IPS-NIHi11 (cell line): Measurements from ENCODE around the gene ADCY4.
"Not testable (repeated sequence)": the region's sequence is repeated elsewhere in the genome, so short reads cannot be mapped to it uniquely, and the experiment has no call there.

Source experiments
- DNase-seq: peaks from one replicate; pipeline ENCODE4 v3.0.0; 2012; ENCODE audit warnings: mixed read lengths, low spot score

The ADCY4 gene

DNA sequence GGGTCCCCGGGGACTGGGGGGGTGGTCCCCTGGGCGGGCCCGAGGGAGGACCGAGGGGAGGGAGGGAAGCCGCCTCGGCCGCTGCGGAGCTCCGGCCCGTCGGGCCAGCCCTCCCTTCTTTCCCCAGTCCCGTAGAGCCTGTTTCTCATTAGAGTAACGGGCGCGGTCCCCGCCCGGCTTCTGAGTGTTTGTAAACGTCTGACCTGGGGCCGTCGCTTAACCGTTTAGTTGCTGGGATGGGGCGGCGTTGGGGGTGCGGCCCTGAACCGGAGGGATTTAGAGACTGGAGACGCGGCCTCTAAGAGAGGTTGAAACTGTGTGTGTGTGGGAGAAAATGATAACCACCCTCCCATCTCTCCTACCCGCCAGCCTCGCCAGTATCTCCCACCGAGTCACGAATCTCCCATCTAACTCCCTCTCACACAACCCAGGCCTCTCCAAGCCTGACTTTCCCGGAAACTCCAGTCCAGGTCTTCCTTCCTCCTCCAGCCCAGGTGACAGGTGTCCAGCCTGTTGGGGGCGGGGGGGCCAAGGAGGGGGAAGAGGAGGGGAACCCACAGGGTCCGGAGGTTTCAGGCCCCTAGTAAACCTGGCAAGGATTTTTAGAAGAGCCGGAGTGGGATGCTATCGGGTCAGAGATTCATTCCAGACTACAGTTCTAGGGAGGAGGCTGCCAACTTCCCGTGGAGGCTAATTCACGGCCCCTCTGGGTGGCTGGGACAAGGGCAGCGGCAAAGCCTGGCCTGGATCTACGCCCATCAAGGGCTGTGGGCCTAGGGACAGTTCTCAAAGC lies 32.0 kb upstream of the ADCY4 start:
- peak; percentile 86 for DNase-seq

DNA sequence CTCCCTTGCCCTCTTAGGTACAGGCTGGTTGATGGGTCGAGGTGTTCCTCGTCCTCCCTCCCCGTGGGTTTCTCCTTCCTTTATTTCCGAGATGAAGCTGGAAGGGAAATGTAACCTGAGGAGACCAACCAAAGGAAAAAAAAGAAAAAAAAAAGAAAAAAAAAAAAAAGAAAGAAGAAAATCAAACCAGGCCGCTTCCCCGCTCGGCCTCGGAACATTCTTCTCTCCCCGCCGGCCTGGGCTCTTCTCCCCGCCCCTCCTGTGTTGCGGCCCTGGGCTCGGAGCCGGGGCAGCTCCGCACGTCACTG lies 31.5 kb upstream of the ADCY4 start:
- DNase-seq, result no peak

DNA sequence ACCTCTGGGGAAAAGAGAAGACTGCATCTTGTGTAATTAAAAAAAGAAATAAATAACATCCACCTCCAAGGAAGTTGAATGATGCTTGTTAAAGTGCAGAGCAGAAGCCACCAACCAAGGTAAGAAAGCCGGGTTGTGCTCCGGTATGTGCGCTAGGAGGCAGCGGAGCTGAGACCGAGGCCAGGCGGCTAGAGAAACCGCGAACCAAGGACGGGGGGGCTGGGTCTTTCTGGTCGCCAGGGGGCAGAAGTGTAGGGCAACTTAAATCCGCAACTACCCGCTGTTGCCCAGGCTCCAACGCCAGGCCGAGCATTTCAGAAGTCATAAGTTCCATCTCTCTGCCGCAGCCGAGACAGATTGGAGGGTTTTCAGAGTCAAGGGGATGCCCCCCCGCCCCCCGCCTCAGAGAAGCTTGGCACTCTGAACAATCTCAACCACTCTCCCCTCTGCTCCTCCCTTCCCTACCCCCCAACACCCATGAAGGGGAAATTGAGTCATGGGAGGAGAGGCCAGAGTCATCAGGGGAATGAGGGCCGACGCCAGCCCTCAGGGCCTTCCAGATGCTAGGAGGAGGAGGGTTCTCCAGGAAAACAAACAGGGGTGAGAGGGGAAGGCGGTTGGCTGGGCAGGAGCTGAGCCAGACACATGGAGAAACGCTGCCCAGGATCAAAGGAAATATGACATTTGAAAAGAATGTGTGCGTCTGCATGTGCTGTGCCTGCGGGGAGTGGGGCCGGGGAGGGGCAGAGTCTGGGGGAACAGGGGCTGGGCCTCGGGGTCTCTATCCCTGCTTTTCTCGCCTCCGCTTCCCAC lies 30.9 kb upstream of the ADCY4 start:
- peak; percentile 90 for DNase-seq

DNA sequence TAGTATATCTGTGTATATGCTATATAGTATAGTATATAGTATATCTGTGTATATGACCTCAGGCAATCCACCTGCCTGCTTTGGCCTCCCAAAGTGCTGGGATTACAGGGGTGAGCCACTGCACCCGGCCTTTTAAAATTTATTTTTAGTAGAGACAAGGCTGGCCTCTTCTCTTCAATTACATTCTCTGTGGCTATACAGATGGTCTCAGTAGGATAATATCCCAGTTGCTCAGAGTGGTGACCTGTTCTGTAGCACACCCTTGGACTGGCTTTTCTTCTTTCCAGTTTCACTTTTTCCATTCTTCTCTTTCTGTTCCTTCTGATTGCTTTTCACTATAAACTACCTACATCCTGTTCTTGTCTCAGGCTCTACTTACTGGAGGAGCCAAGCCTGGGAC lies 30.0 kb upstream of the ADCY4 start:
- no peak for DNase-seq

DNA sequence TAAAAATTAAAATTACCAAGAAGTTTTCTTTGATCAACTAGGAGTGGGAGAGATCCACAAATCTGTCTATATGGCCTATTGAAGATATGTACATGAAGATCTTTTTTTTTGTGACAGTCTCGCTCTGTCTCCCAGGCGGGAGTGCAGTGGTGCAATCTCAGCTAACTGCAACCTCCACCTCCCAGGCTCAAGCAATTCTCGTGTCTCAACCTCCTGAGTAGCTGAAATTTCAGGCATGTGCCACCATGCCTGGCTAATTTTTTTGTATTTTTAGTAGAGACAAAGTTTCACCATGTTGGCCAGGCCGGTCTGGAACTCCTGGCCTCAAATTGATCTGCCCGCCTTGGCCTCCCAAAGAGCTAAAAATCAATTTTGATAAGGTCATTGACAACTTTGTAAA lies 28.5 kb upstream of the ADCY4 start:
- no peak for DNase-seq

DNA sequence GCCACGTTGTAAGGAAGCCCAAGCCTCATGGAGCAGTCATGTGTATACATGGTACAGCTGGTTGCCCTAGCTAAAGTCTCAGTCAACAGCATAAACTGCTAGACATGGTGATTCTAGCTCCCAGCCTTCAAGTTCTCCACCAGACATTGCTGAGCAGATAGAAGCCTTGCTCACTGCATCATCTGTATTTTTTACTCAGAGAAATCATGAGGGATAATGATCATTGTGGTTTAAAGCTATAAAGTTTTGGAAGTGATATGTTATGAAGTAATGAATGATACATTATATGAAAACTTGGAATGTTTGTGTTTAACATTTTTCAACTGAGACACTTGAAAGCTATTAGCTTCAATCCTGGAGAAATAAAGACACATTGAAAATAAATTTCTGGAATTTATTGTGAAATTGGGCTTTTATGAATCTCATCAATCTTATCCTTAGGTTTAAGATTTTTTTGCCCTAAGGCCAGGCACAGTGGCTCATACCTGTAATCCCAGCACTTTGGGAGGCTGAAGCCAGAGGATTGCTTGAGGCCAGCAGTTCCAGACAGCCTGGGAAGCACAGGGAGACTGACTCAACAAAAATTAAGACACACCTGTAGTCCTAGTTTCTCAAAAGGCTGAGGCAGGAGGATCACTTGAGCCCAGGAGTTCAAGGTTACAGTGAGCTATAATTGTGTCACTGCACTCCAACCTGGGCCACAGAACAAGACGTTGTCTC lies 27.5 kb upstream of the ADCY4 start:
- no peak for DNase-seq

DNA sequence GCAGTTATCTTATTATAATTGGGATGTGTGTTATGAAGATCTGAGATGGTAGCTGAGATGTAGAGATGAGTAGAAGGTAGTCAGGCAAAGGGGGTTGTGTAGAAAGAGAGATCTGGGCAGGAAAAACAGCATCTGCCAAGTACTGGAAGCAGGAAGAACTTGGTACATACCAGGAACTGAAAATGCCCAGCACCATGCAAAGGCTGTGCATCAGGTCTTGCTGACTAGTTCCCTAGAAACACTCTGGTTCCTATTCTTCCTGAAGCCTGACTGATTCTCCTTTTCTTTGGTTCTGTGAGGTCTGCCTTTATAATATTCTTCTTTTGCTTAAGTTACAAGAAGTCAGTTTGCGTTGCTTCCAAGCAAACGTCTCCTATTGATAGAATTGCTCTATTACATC lies 26.5 kb upstream of the ADCY4 start:
- no peak for DNase-seq

DNA sequence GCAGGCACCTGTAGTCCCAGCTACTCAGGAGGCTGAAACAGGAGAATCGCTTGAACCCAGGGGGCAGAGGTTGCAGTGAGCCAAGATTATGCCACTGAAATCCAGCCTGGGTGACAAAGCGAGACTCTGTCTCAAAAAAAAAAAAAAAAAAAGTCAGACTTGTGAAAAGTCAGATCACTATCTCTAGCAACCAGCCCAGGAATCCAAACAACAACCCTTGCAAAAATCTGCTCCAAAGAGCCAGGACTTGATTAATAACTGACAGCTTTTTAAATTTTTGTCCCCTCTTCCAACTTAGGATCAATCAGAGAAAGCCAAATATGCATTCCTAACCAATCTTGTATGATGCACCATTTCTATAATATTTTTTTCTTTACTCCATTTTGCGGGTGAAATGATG lies 25.4 kb upstream of the ADCY4 start:
- DNase-seq, result no peak

DNA sequence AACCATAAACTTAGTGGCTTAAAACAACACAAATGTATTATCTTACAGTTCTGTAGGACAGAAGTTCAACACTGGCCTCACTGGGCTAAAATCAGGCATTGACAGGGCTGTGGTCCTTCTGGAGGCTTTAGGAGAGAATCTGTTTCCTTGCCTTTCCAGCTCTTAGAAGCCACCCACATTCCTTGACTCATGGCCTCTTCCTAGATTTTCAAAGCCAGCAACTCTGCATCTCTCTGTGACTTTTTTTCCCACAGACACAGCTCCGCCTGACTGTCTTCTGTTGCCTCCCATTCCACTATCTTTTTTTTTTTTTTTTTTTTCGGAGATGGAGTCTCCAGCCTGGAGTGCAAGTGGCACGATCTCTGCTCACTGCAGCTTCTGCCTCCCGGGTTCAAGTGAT lies 21.3 kb upstream of the ADCY4 start:
- DNase-seq, result no peak

DNA sequence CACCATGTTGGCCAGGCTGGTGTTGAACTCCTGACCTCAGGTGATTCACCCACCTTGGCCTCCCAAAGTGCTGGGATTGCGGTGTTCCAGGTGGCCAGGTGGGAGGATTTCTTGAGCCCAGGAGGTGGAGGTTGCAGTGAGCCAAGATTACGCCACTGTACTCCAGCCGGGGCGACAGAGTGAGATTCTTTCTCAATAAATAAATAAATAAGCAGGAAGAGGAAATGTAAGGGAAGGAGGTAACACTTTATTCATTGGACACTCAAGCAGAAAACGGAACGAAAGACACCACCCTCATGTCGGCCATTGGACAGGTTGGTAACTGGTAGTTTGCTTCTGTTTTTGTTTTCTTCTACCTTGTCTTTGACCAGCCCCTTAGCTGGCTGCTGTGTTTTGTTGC lies 20.1 kb upstream of the ADCY4 start:
- no peak for DNase-seq

DNA sequence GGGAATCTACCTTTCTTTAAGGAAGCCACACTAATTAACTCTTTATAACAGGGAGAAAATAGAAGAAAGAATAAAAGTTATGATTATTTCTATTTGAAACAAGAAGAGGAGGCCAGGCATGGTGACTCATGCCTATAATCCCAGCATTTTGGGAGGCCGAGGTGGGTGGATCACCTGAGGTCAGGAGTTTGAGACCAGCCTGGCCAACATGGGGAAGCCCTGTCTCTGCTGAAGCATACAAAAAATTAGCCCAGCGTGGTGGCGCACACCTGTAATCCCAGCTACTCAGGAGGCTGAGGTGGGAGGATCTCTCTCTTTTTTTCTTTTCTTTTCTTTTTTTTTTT lies 19.6 kb upstream of the ADCY4 start:
- not testable (repeated sequence) for DNase-seq

DNA sequence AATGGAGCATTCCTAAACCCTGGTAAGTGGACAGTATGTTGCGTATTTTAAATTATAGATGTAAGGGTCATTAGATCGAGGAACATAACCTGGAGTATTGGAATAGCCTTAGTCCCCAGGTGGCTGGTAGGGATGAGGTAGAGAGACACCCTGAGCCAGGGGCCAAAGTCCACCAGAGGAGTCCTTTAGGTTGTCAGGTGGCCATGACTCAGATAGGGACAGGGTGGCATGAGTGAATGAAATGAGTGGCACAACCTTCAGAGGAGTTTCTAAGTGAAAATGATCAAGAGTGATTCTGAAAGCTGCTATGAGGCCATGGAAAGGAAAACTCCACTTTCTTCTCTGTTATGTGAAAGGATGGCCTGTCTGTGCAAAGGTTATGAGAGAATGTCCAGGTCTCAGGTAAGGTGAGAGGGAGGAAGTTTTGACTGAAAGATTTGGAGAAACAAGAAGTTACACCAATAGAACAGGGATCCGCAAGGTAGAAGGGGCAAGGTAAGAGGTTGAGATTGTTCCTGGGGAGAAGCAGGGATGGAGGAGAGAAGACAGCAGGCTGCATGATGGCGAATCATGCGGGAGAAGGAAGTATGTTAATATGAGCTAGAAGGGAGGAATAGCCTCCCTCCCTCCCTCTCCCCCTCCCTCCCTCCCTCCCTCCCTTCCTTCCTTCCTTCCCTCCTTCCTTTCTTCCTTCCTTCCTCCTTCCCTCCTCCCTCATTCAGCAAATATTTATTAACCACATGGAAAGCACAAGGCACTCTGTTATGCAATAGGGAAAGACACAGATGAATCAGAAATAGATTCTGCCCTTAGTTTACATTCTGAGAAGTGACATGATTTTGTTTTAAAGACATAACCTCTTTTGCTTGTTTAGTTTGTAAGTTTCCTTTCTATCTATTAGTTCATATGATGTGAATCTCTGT lies 18.9 kb upstream of the ADCY4 start:
- no peak for DNase-seq

DNA sequence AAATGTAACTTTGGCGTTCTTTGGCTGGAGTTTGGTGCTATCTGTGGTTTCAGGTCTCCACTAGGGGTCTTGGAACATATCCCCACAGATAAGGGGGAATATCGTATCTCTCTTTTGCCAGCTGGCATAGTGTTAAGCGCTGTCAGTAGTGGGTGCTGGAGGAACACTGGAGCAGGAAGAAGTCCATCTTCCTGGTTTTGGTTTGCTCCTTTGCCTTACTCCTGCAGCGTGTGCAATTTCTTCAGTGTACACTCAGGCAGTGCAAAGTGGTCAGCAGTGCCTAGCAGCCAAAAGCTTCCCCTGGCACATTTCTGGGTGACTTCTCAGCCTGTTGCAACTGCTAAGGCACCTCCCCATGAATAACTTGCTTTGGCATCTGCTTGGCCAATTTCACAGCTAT lies 16.6 kb upstream of the ADCY4 start:
- DNase-seq, result no peak

DNA sequence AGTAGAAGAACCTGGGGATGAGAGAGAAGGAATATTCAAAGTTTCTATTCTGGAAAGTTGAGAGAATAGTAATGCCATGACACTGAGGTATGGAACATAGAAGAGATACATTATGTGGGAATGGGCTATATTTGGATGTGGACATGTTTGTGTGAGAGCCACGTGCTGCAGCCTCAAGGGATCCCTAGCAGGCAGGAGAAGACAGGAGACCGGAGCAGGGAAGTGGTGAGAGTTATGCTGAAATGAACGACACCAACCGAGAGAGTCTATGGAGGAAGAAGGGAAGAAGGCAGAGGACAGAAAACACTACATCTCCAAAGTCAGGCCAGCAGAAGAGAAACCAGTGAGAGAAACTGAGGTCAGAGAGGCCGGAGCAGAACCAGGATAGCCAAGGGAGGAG lies 14.9 kb upstream of the ADCY4 start:
- no peak for DNase-seq

DNA sequence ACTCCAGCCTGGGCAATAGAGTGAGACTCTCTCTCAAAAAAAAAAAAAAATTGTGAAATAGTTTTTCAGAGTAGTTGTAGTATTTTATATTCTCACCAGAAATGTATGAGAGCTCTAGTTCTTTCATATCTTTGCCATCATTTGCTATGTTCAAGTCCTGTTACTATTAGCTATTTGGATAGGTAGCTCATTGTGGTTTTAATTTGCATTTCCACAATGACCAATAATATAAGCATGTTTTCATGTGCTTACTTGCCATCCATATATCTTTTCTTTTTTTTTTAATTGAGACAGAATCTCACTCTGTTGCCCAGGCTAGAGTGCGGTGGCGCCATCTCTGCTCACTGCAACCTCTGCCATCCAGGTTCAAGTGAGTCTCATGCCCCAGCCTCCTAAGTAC lies 13.3 kb upstream of the ADCY4 start:
- no peak for DNase-seq

DNA sequence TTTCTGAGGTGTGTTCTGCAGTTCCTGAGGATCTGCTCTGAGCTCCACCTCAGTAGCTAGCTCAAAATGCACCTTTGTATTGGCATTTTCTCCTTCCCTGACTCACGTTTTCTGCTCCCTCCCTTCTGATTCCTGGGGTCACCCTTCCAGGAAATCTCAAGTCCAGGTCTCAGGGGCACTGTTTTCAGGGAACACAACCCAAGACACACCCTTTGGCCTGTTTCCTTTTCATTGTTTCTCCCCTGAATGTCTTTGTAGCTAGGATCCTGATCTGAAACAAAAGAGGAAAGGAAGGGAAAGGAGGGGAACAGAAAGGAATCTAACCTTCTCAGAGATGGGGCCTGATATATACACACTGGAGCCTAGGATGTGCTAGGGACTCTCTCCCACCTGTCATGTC lies 12.3 kb upstream of the ADCY4 start:
- no peak for DNase-seq

DNA sequence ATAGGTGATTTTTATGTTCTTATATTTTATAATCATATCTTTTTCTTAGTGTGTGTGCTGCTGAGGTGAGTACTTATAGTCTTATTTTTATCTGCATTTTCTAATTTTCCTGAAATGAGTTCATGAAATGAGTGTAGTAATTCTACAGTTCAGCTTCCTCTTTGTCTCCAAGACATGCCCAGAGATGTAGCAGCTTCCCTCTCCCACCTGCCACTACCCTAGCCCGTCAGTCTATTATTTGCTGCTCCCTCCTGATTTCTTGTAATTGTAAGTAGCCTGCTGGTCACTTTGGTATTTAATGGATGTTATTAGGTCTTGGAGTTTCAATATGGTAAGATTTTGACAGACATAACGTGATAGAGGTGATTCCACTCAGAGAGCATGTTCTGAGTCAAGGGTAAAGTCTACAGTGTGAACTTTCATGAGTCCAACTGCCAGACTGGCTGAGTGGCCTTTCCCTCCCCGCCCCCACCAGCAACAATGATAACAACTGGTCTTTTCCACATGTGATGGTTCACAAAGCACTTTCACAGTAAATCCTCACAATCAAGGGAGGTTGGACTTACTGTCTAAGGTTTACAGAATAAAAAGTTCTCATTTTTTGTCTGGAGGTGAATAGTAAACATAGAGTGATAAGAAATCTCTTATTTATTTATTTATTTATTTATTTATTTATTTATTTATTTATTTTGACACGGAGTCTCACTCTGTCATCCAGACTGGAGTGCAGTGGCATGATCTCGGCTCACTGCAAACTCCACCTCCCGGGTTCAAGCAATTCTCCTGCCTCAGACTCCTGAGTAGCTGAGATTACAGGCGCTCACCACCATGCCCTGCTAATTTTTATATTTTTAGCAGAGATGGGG lies 9.2 kb upstream of the ADCY4 start:
- no peak for DNase-seq

DNA sequence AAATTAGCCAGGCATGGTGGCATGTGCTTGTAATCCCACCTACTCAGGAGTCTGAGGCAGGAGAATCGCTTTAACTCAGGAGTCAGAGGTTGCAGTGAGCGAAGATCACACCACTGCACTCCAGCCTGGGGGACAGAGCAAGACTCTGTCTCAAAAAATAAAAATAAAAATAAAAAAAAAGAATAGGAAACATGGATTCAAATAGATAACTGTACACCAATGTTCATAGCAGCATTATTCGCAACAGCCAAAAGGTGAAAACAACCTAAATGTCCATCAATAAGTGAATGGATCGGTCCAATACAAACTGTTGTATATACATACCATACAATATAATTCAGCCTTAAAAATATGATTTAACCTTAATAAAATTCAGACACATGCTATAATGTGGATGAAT lies 8.0 kb upstream of the ADCY4 start:
- no peak for DNase-seq

DNA sequence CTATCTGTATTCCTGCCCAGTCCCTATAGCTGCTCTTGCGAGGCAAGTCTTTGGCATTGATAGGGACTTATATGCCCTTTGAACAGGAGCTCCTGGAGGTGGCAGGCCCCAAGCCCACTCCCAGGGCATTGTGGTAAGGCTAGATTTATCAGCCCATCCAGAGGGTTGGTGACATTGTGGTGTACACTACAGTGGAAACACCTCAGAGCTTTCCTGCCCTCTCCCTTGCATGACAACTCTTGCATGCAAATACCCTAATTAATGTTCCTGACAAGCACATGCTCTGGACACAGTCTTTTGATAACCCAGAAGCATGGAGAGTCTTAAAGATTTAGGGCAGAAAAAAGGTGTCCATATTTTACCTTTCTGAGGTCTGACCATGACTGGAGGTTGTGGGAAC lies 5.7 kb upstream of the ADCY4 start:
- DNase-seq, result no peak

DNA sequence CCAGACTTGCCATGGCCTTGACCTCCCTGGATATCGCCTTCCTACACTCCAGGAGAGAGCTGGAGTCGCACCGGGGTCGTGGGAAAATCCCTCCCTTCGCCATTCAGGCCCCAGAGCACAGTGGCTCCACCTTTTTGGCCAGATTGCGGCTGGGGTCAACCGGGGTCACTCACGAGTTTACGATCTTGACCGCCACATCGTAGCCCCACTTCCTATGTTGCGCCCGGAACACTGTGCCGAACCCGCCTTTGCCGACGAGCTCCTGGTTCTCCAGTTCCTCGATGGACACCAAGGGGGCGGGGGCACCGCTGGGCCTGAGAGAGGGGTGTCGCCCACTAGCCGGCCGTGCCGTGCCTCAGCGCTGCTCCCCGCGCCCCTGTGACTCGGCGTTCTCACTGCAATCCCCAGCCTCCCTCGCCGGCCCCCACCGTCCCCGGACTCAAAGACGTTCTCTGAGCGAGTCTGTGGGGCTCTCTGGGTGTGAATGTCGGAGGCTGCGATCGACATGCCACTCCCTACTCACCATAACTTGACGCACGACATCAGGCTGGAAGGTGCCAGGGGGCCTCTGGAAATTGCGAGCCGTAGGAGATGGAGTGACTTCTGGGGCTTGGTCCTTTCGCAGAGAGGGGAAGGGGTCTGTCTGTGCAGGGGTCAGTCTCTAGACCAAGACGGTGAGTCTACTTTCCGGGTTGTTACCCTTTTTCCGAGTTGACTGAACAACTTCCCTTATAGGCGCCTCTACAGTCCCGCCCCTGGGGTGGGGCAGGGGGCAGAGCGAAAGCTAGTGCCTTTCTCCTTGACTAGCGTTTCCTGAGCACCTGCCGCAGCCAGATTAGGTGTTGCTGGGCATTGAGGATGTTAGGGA lies 4.6 kb upstream of the ADCY4 start, which contains the start of gene RIPK3:
RIPK3 (minus strand) TSS at position 708 of the 868 bp plus-strand sequence; CDS start at position 543, 165 bp downstream.
- DNase-seq, result peak; percentile 54
